ENCODE results near the gene PLXNA1.

DNA sequence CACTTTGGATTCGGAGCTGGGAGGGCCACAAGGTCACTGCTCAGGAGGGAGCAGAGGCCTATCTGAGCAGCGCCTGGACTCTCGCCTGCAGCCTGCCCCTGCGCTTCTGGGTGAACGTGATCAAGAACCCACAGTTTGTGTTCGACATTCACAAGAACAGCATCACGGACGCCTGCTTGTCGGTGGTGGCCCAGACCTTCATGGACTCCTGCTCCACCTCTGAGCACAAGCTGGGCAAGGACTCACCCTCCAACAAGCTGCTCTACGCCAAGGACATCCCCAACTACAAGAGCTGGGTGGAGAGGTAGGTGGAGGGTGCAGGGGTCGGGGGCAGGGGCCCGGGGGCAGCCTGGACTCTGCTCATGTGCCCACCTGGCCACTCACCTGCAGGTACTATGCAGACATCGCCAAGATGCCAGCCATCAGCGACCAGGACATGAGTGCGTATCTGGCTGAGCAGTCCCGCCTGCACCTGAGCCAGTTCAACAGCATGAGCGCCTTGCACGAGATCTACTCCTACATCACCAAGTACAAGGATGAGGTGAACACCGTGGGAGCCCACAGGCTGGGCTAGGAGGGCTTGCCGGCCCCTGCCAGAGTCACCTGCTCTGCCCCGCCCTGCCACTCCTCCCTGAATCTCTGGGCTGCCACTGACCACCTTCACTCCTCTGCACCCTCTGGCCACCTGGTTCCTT, 49.5 kb downstream of the PLXNA1 start:
- TF ChIP-seq, protein P1, sequence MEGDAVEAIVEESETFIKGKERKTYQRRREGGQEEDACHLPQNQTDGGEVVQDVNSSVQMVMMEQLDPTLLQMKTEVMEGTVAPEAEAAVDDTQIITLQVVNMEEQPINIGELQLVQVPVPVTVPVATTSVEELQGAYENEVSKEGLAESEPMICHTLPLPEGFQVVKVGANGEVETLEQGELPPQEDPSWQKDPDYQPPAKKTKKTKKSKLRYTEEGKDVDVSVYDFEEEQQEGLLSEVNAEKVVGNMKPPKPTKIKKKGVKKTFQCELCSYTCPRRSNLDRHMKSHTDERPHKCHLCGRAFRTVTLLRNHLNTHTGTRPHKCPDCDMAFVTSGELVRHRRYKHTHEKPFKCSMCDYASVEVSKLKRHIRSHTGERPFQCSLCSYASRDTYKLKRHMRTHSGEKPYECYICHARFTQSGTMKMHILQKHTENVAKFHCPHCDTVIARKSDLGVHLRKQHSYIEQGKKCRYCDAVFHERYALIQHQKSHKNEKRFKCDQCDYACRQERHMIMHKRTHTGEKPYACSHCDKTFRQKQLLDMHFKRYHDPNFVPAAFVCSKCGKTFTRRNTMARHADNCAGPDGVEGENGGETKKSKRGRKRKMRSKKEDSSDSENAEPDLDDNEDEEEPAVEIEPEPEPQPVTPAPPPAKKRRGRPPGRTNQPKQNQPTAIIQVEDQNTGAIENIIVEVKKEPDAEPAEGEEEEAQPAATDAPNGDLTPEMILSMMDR (IDR thresholded peaks at IDR 0.05), result no peak
- no peak for TF ChIP-seq POLR2AphosphoS5 (IDR thresholded peaks at IDR 0.05; ENCODE audit: low read depth, low read length)

Data from Panc1 (cell line).